HepG2 (cell line): Measurements from ENCODE around the gene PPM1H. TPM values are rescaled to one million over a fixed set of nuclear protein-coding genes. Genes with fewer than 3 reads are reported as not detected.

Experiments
- CAMTA2 ChIP-seq: sonication (generic); formaldehyde crosslinking; IDR thresholded peaks from 2 replicates; pipeline ENCODE4 v1.4.0; 2020; ENCODE audit warnings: mild to moderate bottlenecking, missing genetic modification reagents, borderline replicate concordance
- GATAD2A ChIP-seq: IDR thresholded peaks from 2 replicates; pipeline ENCODE4 v1.6.1; 2016
- JARID2 ChIP-seq: sonication (generic); formaldehyde crosslinking; IDR thresholded peaks from 2 replicates; pipeline ENCODE4 v1.8.1; 2023; ENCODE audit warnings: missing genetic modification reagents, inconsistent platforms; ENCODE audit not compliant: insufficient replicate concordance
- KAT8 ChIP-seq: IDR thresholded peaks from 2 replicates; pipeline ENCODE4 v1.6.1; 2016; ENCODE audit warnings: missing genetic modification reagents, missing compliant biosample characterization
- NFATC3 ChIP-seq: sonication (generic); formaldehyde crosslinking; IDR thresholded peaks from 2 replicates; pipeline ENCODE4 v1.5.1; 2020; ENCODE audit warnings: mild to moderate bottlenecking, missing genetic modification reagents
- NR1H2 ChIP-seq: sonication (generic); formaldehyde crosslinking; IDR thresholded peaks from 2 replicates; pipeline ENCODE4 v1.8.1; 2022; ENCODE audit warnings: low read depth, missing genetic modification reagents, borderline replicate concordance
- PTBP1 ChIP-seq: fragments of 200-400 bp; formaldehyde crosslinking; IDR thresholded peaks from 2 replicates; pipeline ENCODE4 v1.6.1; 2018; ENCODE audit warnings: low read length, low read depth; ENCODE audit not compliant: poor library complexity, severe bottlenecking
- RORA ChIP-seq: sonication (generic); formaldehyde crosslinking; IDR thresholded peaks from 2 replicates; pipeline ENCODE4 v1.5.0; 2020; ENCODE audit warnings: mild to moderate bottlenecking, missing genetic modification reagents, moderate library complexity
- TARDBP ChIP-seq: sonication (generic); formaldehyde crosslinking; IDR thresholded peaks from 2 replicates; pipeline ENCODE4 v1.8.0; 2022; ENCODE audit warnings: mild to moderate bottlenecking, missing genetic modification reagents
- ZNF12 ChIP-seq: sonication (generic); formaldehyde crosslinking; IDR thresholded peaks from 2 replicates; pipeline ENCODE4 v1.5.0; 2020; ENCODE audit warnings: missing genetic modification reagents
- ZNF333 ChIP-seq: sonication (generic); formaldehyde crosslinking; IDR thresholded peaks from 2 replicates; pipeline ENCODE4 v1.4.0; 2020; ENCODE audit warnings: mild to moderate bottlenecking, missing genetic modification reagents, borderline replicate concordance
- ZNF605 ChIP-seq: sonication (generic); formaldehyde crosslinking; IDR thresholded peaks from 2 replicates; pipeline ENCODE4 v1.8.0; 2022; ENCODE audit warnings: mild to moderate bottlenecking, missing genetic modification reagents
- ZNF672 ChIP-seq: sonication (generic); formaldehyde crosslinking; IDR thresholded peaks from 2 replicates; pipeline ENCODE4 v1.8.1; 2022; ENCODE audit warnings: missing genetic modification reagents
- ZNF768 ChIP-seq: sonication (generic); formaldehyde crosslinking; IDR thresholded peaks from 2 replicates; pipeline ENCODE4 v1.4.0; 2020; ENCODE audit warnings: missing genetic modification reagents
- ZNF782 ChIP-seq: sonication (generic); formaldehyde crosslinking; IDR thresholded peaks from 2 replicates; pipeline ENCODE4 v1.4.0; 2020; ENCODE audit warnings: missing genetic modification reagents, mild to moderate bottlenecking, borderline replicate concordance
- ZNF816 ChIP-seq: sonication (generic); formaldehyde crosslinking; IDR thresholded peaks from 2 replicates; pipeline ENCODE4 v1.8.0; 2022; ENCODE audit warnings: missing genetic modification reagents, mild to moderate bottlenecking, borderline replicate concordance
- polyA plus RNA-seq, 8 experiments: library from polyadenylated mRNA; depleted of rRNA in 3 of 8; stranded (reverse) in 7 of 8; unstranded in 1 of 8; fragments of >200 nt; fragmentation: Illumina TruSeq in 4 of 8; extraction: Trizol in 4 of 8; gene quantifications; 2 replicates each; pipeline versions ENCODE4 v1.2.1 to v1.2.3, GENCODE V29; 2011 to 2016; ENCODE audit warnings: low read depth in 4 of 8, missing spikeins in 1 of 8, mixed read lengths in 1 of 8; ENCODE audit not compliant: insufficient read depth in 1 of 8
- total RNA-seq, 5 experiments: library from RNA; depleted of rRNA; stranded (reverse); fragments of >200 nt; fragmentation: Illumina TruSeq; extraction: Trizol; gene quantifications; 2 replicates each; pipeline ENCODE4 v1.2.3, GENCODE V29; 2016; ENCODE audit warnings: low read depth in 1 of 5
- TF ChIP-seq, protein P1 (sequence below): sonication (generic); formaldehyde crosslinking; IDR thresholded peaks from 2 replicates; pipeline ENCODE4 v1.4.0; 2020; ENCODE audit warnings: missing genetic modification reagents, borderline replicate concordance
- TF ChIP-seq, protein P2 (sequence below): sonication (generic); formaldehyde crosslinking; IDR thresholded peaks from 2 replicates; pipeline ENCODE4 v1.8.1; 2023; ENCODE audit warnings: mild to moderate bottlenecking, missing genetic modification reagents, borderline replicate concordance
- TF ChIP-seq, protein P3 (sequence below): sonication (generic); formaldehyde crosslinking; IDR thresholded peaks from 2 replicates; pipeline ENCODE4 v1.4.0; 2020; ENCODE audit warnings: missing genetic modification reagents
- TF ChIP-seq, protein P4 (sequence below): sonication (generic); formaldehyde crosslinking; IDR thresholded peaks from 2 replicates; pipeline ENCODE4 v1.5.1; 2020; ENCODE audit warnings: mild to moderate bottlenecking, moderate library complexity, missing genetic modification reagents

PPM1H gene
- total and polyA plus RNA-seq, 2 of the 13 experiments (the other 11 are each of a cell fraction or from before 2014, with no cell fraction given): 29.1 to 38.1 TPM

DNA sequence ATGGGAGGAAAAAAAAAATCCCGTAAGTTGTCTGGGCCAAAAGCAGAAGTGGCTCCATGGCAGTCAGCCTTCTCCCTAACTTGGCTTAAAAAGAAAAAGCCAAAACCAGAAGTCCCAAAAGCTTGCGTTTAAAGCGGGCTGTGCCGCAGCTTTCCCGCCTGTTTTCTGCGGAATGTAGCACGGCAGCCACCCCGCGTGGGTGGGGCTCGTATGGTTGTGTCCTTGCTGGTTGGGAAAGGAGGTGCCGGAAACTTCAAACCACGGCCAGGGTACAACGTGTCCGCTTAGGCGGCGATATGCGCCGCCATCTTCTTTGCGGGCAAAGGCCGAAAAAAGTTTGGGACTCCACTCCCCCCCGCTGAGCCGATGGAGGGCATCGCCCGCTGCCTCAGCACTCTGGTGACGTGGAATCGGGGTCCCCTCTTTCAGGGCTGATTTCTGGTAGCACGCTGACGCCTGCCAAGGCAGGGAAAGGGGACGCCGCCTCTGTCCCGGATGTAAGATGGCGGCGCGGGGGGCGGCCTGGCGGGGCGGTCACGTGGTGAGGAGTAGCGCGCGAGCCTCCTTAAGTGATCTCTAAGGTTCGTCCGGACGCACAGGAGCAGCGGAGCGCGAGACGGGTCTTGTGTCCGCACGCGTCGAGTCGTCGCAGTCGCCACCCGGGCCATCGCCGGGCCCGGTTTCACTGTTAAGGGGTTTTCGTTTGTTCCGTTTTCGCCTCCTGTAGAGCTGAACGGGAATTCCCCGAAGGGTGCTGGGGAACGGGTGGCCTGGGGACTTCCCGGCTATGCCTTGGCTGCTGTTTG is 332.5 kb downstream of the PPM1H start (continued):
- TF ChIP-seq, protein P1, sequence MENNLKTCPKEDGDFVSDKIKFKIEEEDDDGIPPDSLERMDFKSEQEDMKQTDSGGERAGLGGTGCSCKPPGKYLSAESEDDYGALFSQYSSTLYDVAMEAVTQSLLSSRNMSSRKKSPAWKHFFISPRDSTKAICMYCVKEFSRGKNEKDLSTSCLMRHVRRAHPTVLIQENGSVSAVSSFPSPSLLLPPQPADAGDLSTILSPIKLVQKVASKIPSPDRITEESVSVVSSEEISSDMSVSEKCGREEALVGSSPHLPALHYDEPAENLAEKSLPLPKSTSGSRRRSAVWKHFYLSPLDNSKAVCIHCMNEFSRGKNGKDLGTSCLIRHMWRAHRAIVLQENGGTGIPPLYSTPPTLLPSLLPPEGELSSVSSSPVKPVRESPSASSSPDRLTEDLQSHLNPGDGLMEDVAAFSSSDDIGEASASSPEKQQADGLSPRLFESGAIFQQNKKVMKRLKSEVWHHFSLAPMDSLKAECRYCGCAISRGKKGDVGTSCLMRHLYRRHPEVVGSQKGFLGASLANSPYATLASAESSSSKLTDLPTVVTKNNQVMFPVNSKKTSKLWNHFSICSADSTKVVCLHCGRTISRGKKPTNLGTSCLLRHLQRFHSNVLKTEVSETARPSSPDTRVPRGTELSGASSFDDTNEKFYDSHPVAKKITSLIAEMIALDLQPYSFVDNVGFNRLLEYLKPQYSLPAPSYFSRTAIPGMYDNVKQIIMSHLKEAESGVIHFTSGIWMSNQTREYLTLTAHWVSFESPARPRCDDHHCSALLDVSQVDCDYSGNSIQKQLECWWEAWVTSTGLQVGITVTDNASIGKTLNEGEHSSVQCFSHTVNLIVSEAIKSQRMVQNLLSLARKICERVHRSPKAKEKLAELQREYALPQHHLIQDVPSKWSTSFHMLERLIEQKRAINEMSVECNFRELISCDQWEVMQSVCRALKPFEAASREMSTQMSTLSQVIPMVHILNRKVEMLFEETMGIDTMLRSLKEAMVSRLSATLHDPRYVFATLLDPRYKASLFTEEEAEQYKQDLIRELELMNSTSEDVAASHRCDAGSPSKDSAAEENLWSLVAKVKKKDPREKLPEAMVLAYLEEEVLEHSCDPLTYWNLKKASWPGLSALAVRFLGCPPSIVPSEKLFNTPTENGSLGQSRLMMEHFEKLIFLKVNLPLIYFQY (CRISPR knock-in tag): 0 out of 2 replicates have a peak, but pooled peaks have one; percentile 10
- TF ChIP-seq NR1H2 (no peak), TARDBP (peak; percentile 61), ZNF672 (no peak), JARID2 (CRISPR knock-in tag) (no peak), ZNF605 (CRISPR knock-in tag) (peak; percentile 96), ZNF782 (peak; percentile 19; the same call in 1 of the 2 replicates), NFATC3 (CRISPR knock-in tag) (0 out of 2 replicates have a peak, but pooled peaks have one; percentile 20), ZNF333 (CRISPR knock-in tag) (no peak), CAMTA2 (CRISPR knock-in tag) (no peak), PTBP1 (no peak), ZNF12 (CRISPR knock-in tag) (peak; percentile 51), GATAD2A (peak; percentile 75), RORA (CRISPR knock-in tag) (no peak), ZNF816 (no peak), ZNF768 (CRISPR knock-in tag) (peak; percentile 13; the same call in 1 of the 2 replicates), KAT8 (CRISPR knock-in tag) (peak; percentile 93)
- TF ChIP-seq, protein P2, sequence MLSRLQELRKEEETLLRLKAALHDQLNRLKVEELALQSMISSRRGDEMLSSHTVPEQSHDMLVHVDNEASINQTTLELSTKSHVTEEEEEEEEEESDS (CRISPR knock-in tag): no peak; the same call in 1 of the 2 replicates
- TF ChIP-seq, protein P3, sequence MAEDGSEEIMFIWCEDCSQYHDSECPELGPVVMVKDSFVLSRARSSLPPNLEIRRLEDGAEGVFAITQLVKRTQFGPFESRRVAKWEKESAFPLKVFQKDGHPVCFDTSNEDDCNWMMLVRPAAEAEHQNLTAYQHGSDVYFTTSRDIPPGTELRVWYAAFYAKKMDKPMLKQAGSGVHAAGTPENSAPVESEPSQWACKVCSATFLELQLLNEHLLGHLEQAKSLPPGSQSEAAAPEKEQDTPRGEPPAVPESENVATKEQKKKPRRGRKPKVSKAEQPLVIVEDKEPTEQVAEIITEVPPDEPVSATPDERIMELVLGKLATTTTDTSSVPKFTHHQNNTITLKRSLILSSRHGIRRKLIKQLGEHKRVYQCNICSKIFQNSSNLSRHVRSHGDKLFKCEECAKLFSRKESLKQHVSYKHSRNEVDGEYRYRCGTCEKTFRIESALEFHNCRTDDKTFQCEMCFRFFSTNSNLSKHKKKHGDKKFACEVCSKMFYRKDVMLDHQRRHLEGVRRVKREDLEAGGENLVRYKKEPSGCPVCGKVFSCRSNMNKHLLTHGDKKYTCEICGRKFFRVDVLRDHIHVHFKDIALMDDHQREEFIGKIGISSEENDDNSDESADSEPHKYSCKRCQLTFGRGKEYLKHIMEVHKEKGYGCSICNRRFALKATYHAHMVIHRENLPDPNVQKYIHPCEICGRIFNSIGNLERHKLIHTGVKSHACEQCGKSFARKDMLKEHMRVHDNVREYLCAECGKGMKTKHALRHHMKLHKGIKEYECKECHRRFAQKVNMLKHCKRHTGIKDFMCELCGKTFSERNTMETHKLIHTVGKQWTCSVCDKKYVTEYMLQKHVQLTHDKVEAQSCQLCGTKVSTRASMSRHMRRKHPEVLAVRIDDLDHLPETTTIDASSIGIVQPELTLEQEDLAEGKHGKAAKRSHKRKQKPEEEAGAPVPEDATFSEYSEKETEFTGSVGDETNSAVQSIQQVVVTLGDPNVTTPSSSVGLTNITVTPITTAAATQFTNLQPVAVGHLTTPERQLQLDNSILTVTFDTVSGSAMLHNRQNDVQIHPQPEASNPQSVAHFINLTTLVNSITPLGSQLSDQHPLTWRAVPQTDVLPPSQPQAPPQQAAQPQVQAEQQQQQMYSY (CRISPR knock-in tag): no peak; the same call in 1 of the 2 replicates
- TF ChIP-seq, protein P4, sequence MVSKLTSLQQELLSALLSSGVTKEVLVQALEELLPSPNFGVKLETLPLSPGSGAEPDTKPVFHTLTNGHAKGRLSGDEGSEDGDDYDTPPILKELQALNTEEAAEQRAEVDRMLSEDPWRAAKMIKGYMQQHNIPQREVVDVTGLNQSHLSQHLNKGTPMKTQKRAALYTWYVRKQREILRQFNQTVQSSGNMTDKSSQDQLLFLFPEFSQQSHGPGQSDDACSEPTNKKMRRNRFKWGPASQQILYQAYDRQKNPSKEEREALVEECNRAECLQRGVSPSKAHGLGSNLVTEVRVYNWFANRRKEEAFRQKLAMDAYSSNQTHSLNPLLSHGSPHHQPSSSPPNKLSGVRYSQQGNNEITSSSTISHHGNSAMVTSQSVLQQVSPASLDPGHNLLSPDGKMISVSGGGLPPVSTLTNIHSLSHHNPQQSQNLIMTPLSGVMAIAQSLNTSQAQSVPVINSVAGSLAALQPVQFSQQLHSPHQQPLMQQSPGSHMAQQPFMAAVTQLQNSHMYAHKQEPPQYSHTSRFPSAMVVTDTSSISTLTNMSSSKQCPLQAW (CRISPR knock-in tag): no peak; the same call in none of the 2 replicates
